Activated CD8-positive, alpha-beta memory T cell treated with anti-CD3 and anti-CD28 coated beads for 1 hour (primary cell): ENCODE results near the gene MBD4.

ENCODE experiments used
- DNase-seq, 2 donors: peaks; one replicate each; pipeline ENCODE4 v3.0.0-alpha.2; 2020; ENCODE audit warnings: low read depth in 1 of 2; ENCODE audit errors: extremely low read depth in 1 of 2

The MBD4 gene

GRCh38 chr3:129432671-129433070, 7.1 kb downstream of the MBD4 start:
- no peak for DNase-seq

- DNase-seq = no peak
These were observed 7.7 kb downstream of the MBD4 start for GRCh38 chr3:129432036-129432435.

GRCh38 chr3:129429602-129430001, 10.1 kb downstream of the MBD4 start:
- no peak for DNase-seq

GRCh38 chr3:129429080-129429451, 10.7 kb downstream of the MBD4 start:
- no peak for DNase-seq

- peak; percentile 78 to 82 for DNase-seq
These were observed 11.2 kb downstream of the MBD4 start, which contains the start of gene EFCAB12 for GRCh38 chr3:129428376-129429079. Gene EFCAB12 (minus strand): TSS chr3:129428636. CDS start chr3:129428488, 148 bp downstream.

GRCh38 chr3:129428007-129428375, 11.8 kb downstream of the MBD4 start:
- DNase-seq = no peak

- DNase-seq = no peak
These were observed 14.1 kb downstream of the MBD4 start for GRCh38 chr3:129425619-129426018.

GRCh38 chr3:129425213-129425612, 14.5 kb downstream of the MBD4 start:
- no peak for DNase-seq

- no peak for DNase-seq
These were observed 15.4 kb downstream of the MBD4 start for GRCh38 chr3:129424185-129424841.

- no peak for DNase-seq
These were observed 16.9 kb downstream of the MBD4 start for GRCh38 chr3:129422897-129423296.

GRCh38 chr3:129421988-129422745, 17.6 kb downstream of the MBD4 start:
- no peak for DNase-seq

- DNase-seq = no peak
These were observed 18.4 kb downstream of the MBD4 start for GRCh38 chr3:129421236-129421883.

GRCh38 chr3:129419476-129419875, 20.3 kb downstream of the MBD4 start:
- DNase-seq = no peak

GRCh38 chr3:129418041-129418973, 21.4 kb downstream of the MBD4 start:
- DNase-seq = no peak

GRCh38 chr3:129417326-129417725, 22.4 kb downstream of the MBD4 start:
- DNase-seq = no peak

GRCh38 chr3:129416415-129416814, 23.3 kb downstream of the MBD4 start:
- DNase-seq = no peak

GRCh38 chr3:129415830-129416229, 23.9 kb downstream of the MBD4 start:
- no peak for DNase-seq

GRCh38 chr3:129415378-129415777, 24.4 kb downstream of the MBD4 start:
- DNase-seq = no peak

GRCh38 chr3:129413687-129414506, 25.9 kb downstream of the MBD4 start:
- no peak for DNase-seq
